BJ (cell line): ENCODE data around the gene IGLL5. TPM values are rescaled to one million over a fixed set of nuclear protein-coding genes. Genes with fewer than 3 reads are reported as not detected.

Experiments used
- CTCF ChIA-PET: fragments of 350-600 bp; formaldehyde crosslinking; extraction: SDS; loops from one replicate; lab custom pipeline; 2021; ENCODE audit warnings: antibody characterized with exemption, inconsistent platforms; lab: Yijun Ruan, JAX
- POLR2A ChIA-PET: fragments of 300-600 bp; sonication (Branson Sonifier 250); formaldehyde crosslinking; extraction: SDS; loops from one replicate; lab custom pipeline; 2021; ENCODE audit warnings: antibody characterized with exemption; lab: Charles Lee
- DNase-seq: peaks from one replicate; pipeline ENCODE4 v3.0.0-alpha.2; 2011; ENCODE audit warnings: low read depth
- H3K27me3 ChIP-seq: 2 replicates; pipeline ENCODE4 v1.6.0; 2011; ENCODE audit warnings: low read length; ENCODE audit not compliant: control insufficient read depth, insufficient read depth
- H3K36me3 ChIP-seq: 2 replicates; pipeline ENCODE4 v1.5.1; 2011; ENCODE audit warnings: low read length; ENCODE audit not compliant: control insufficient read depth, insufficient read depth
- H3K4me3 ChIP-seq: 2 replicates; pipeline ENCODE4 v1.5.1; 2011; ENCODE audit warnings: low read depth, mild to moderate bottlenecking, control low read depth, low read length
- polyA plus RNA-seq: library from polyadenylated mRNA; depleted of rRNA; stranded (reverse); fragments of >200 nt; gene quantifications from 2 replicates; pipeline ENCODE4 v1.2.3, GENCODE V29; 2011
- TF ChIP-seq, protein P1 (sequence below): IDR thresholded peaks from 2 replicates; pipeline ENCODE4 v1.5.1; 2011; ENCODE audit warnings: low read depth, mild to moderate bottlenecking, control low read depth, inconsistent platforms, low read length, moderate library complexity; ENCODE audit not compliant: insufficient read depth

Gene IGLL5
- polyA plus RNA-seq, 1 experiment: not detected

DNA sequence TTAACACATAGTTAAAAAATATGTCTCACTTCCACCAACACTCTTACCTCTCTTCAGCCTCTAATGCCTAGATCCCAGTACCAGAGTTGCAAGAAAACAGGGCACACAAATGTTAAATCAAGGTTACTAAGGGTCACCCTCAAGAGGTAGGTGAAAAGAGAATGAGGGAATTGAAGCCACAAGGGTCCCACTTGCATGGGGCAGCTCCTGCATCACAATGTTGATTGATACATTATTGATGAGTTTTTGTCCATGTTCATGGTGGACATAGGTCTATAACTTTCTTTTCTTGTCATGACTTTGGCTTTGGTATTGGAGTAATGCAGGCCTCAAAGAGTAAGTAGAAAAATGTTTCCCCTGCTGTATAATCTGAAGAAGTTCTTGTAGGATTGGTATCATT, 46.0 kb upstream of the IGLL5 start:
- POLR2A ChIA-PET: no interaction called here
- TF ChIP-seq, protein P1, sequence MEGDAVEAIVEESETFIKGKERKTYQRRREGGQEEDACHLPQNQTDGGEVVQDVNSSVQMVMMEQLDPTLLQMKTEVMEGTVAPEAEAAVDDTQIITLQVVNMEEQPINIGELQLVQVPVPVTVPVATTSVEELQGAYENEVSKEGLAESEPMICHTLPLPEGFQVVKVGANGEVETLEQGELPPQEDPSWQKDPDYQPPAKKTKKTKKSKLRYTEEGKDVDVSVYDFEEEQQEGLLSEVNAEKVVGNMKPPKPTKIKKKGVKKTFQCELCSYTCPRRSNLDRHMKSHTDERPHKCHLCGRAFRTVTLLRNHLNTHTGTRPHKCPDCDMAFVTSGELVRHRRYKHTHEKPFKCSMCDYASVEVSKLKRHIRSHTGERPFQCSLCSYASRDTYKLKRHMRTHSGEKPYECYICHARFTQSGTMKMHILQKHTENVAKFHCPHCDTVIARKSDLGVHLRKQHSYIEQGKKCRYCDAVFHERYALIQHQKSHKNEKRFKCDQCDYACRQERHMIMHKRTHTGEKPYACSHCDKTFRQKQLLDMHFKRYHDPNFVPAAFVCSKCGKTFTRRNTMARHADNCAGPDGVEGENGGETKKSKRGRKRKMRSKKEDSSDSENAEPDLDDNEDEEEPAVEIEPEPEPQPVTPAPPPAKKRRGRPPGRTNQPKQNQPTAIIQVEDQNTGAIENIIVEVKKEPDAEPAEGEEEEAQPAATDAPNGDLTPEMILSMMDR: no peak

DNA sequence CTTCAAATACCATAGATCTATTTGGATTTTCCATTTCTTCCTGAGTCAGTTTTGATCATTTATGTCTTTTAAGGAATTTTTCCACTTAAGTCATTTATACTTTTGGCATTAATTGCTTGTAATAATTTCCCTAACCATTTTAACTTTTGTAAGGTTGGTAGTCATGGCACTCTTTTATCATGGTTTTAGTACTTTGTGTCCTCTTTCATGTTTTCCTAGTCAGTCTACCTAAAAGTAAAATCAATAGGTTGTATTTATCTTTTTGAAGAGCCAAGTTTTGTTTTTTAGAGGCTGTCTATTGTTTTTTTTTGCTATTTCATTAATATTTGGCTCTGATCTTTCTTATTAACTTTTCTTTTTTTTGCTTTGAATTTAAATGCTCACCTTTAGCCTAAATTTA, 45.5 kb upstream of the IGLL5 start:
- DNase-seq: no peak
- H3K27me3 ChIP-seq: 0 out of 2 replicates have a peak, but pooled peaks cover 1% of the 10 kb centered on the region
- ChIA-PET CTCF (interaction anchor here (1.1 kb wide), 1 partner anchor 15 kb away, joined by 3 read pairs; no protein-coding TSS in a partner anchor), POLR2A (no interaction called here)
- H3K36me3 ChIP-seq: no peaks in the 10 kb centered on the region
- TF ChIP-seq, protein P1: no peak
- H3K4me3 ChIP-seq: no peak overlapping the region

More for the DNA sequence above, 46.0 kb upstream of the IGLL5 start:
- H3K36me3 ChIP-seq: no peaks in the 10 kb centered on the region
- no peak overlapping the region for H3K4me3 ChIP-seq
- 0 out of 2 replicates have a peak, but pooled peaks cover 1% of the 10 kb centered on the region for H3K27me3 ChIP-seq
- CTCF ChIA-PET: no interaction called here
- no peak for DNase-seq

DNA sequence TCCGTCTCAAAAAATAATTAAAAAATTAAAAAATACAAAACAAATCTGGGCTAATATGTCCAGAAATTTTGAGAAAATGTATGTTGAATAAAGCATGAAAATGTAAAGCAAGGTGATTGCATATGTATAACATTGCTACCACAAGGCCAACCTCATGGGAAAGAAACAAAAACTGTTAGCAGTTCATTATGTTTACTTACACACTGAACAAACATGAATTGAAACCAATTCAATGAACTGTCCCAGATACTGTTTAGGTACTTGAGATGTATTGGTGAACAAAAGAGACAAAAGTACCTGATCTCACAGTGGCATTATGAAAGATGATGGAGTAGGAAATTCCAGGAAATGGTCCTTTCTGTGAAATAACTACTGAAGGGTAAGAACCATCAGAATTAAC, 43.8 kb upstream of the IGLL5 start:
- no peak for DNase-seq
- Histone ChIP-seq H3K36me3 (no peaks in the 10 kb centered on the region), H3K27me3 (0 out of 2 replicates have a peak, but pooled peaks cover 1% of the 10 kb centered on the region), H3K4me3 (no peak overlapping the region)
- TF ChIP-seq, protein P1: no peak
- ChIA-PET CTCF (interaction anchor here (0.6 kb wide), 1 partner anchor 252 kb away, joined by 3 read pairs; no protein-coding TSS in a partner anchor), POLR2A (no interaction called here)

DNA sequence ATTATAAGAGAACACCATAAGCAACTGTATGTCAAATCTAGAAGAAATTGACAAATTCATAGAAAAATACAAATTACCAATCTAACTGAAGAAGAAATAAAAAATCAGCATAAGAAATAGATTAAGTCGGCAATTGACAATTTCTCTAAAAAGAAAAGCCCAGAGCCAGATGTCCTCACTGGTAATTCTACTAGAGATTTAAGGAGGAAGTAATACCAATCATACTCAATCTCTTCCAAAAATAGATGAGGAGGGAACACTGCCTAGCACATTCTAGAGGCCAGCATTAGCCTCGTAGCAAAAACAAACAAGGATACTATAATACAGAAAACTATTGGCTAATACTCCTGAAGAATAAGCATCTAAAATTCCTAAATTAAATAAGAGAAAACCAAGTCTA, 40.4 kb upstream of the IGLL5 start:
- TF ChIP-seq, protein P1: no peak
- Histone ChIP-seq H3K36me3 (no peaks in the 10 kb centered on the region), H3K27me3 (no peaks in the 10 kb centered on the region), H3K4me3 (no peak overlapping the region)
- ChIA-PET POLR2A (no interaction called here), CTCF (interaction anchor here (0.7 to 9.5 kb wide), 9 partner anchors 9 to 281 kb away, joined by 3 to 231 read pairs (median 14); no protein-coding TSS in a partner anchor)
- no peak for DNase-seq

DNA sequence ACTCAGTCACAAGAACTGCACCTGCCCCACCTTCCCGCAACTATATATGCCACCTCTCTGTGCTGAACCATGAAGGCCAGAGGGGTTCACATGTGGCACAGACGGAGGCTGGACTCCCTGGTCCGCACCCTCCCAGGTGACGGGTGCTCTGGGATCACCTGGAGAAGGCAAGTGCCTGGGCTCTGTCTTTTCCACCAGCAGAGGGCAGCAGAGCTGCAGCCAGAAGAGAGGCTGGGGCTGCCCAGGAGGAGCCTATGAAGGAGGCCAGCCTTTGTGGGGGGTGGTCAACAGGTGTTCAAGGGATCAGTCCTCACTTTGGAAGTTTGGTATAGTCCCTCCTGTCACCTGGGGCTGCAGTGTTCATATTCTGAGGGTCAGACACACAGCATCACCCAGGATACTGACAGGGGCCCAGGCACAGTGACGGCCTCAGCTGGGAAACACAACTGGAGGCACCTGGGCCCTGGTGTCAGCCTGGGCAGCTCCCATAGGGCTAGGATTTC, 39.2 kb upstream of the IGLL5 start:
- POLR2A ChIA-PET: no interaction called here
- no peaks in the 10 kb centered on the region for H3K36me3 ChIP-seq
- peaks cover 1% of the 10 kb centered on the region; the same call in 1 of the 2 replicates for H3K27me3 ChIP-seq
- H3K4me3 ChIP-seq: no peak overlapping the region
- TF ChIP-seq, protein P1: peak; percentile 97
- no peak for DNase-seq
- CTCF ChIA-PET: interaction anchor here (0.6 to 9.5 kb wide), 37 partner anchors 10 to 417 kb away, joined by 3 to 231 read pairs (median 6); no protein-coding TSS in a partner anchor
